Muscle of arm (tissue), 12 donors: ENCODE measurements around the gene ACTN1. TPM values are rescaled to one million over a fixed set of nuclear protein-coding genes. Genes with fewer than 3 reads are reported as not detected.

Source experiments
- DNase-seq: peaks from one replicate; pipeline ENCODE4 v3.0.0-alpha.2; 2013
- polyA plus RNA-seq, 12 donors: library from polyadenylated mRNA; unstranded; fragments of 120-200 nt; gene quantifications; one replicate each; pipeline ENCODE4 v1.2.1, GENCODE V29; 2013; ENCODE audit not compliant: insufficient read length in 12 of 12

Gene ACTN1
- polyA plus RNA-seq, 12 donors, result 36.6 to 76.0 (median 44.0) TPM; not detected in 1

DNA sequence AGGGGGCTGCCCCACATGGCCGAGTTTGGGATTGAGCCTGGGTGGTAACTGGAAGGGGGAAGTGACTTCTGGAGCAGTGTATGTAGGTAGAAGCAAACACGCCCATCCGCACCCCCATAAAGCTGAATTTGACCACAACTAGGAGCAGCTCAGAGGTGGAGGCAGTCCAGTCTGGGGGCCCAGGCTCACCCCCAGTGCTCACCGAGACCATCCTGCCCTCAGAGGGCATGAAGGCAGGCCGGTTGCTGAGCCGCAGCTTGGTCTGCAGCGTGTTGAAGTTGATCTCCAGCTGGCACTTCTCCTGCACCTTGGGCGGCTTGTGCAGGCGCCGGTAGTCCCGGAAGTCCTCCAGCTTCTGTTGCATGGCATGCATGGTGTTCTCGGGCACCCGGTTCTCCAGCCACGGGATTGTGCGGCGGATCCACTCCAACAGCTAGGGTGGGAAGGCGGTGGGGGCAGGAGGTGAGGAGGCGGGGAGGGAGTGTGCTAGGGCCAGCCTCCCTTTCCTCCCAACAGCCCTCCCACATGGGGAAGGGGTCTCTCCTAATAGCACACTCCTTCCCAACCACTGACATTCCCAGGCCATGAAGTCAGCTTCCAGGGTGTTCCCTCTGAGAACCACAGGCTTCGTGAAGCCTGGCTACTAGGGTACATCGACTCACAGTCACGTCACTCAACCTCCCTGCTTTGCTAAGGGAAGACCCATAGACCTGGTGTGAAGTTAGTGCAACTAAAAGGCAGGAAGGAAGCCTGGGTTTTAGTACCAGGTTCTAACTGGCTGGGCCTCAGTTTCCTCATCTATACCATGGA lies 87.0 kb downstream of the ACTN1 start:
- no peak for DNase-seq

GRCh38 chr14:68890173-68890931 lies 88.8 kb downstream of the ACTN1 start:
- no peak for DNase-seq

DNA sequence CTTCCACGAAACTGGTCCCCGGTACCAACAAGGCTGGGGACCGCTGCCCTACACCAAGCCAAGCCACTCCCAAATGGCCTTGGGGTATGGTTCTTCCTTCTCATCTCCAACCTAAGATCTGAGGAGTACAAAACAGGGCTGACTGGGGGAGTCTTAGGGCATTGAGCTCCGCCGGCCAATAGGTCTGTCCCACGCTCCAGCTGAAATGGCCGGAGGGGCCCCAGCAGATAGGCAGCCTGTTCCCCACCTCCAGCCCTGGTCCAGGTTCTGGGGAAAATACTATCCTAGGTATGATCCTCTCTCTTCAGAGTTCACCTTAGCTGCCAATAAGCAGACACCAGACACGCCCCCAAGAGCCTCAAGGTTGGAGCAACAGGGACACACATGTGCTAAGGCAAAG lies 90.2 kb downstream of the ACTN1 start:
- no peak for DNase-seq

DNA sequence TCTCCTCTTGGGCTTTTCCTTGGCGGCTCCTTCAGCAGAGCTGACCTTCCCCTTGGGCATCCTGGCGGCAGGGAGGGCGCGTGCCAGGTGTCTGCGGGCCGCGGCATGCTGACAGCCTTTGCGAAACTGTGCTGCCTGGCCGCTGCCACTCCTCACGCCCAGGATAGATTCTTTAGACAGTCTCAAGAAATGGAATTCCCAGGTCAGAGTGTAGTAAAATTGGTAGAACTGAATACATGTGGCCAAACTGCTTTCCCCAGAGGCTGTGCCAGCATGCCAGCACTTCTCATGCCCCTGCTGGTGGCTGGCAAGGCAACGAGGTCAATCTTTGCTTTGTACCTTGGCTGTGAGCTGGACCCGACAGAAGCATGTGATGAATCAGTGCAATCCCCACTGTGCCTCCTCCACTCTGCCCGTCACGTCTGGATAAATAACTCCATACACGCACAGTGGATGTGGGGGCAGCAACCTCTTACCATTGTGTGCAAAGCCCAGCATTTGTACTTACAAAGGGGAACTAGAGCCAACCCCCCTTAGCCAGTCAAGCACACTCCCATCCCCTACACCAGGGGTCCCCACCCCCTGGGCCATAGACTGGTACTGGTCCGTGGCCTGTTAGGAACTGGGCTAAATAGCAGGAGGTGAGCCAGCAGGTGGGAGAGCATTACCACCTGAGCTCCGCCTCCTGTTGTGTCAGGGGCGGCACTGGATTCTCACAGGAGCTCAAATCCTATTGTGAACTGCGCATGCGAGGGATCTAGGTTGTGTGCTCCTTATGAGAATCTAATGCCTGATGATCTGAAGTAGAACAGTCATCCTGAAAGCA lies 90.9 kb downstream of the ACTN1 start:
- DNase-seq, result no peak

- no peak for DNase-seq
Measured at GRCh38 chr14:68886109-68886434, 93.0 kb downstream of the ACTN1 start.

DNA sequence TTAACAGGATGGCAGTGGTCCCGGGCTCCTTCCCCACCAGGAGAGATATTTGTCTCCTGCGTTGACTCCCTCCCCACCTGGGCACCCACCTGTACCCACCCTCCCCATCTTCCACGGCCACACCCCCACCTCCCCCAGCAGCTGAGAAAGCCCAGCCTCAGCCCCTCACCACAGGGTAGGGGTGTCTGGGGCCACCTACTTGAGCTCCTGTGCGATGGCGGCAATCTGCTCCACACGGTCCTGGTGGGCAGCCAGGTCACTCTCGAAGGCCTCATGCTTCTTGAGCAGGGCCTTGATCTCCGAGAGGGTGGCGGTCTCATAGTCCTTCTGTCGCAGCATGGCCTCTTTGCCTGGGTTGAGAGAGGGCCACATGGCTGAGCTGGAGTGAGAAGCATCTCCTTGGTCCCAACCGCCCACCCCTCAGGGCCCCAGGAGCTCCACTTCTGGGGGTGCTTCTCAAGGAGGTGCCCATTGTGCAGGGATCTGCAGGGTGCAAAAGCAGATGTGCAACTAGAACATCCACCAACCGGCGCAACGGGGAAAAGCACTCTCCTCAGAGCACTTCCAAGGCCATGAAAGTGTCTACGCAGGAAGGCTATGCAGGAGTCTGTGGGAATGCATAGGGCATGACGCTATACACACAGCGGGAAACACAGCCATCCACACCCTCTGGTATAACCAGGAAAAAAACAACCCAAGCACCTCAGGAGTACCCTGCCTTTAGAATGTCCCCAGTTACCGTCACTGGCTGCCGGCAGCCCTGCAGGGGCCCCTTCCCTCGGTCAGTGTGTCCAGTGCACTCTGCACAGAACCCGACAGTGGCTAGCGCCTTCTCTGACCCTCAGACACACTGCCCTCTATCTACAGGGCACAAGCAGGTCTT lies 93.6 kb downstream of the ACTN1 start:
- no peak for DNase-seq

GRCh38 chr14:68884031-68885030 lies 94.8 kb downstream of the ACTN1 start:
- DNase-seq, result no peak

DNA sequence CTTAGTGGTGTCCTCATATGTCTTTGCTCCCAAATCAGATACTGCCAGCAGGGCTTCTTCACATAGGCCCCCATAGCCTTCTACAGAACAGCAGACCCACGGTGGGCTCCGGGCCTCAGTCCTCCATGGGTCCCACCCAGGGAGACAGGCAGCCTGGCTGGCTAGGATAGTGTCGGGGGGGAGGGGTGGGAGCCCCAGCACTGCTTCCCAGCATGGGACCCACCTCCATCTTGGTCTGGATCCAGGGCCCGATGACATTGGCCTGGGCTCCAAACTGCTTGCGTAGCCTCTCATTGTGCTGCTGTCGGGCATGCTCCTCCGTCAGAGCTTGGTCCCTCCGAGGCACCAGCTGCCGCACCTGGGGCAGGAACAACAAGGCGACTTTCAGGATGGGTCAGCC lies 96.9 kb downstream of the ACTN1 start:
- no peak for DNase-seq

GRCh38 chr14:68881396-68881795 lies 97.7 kb downstream of the ACTN1 start:
- DNase-seq, result no peak

DNA sequence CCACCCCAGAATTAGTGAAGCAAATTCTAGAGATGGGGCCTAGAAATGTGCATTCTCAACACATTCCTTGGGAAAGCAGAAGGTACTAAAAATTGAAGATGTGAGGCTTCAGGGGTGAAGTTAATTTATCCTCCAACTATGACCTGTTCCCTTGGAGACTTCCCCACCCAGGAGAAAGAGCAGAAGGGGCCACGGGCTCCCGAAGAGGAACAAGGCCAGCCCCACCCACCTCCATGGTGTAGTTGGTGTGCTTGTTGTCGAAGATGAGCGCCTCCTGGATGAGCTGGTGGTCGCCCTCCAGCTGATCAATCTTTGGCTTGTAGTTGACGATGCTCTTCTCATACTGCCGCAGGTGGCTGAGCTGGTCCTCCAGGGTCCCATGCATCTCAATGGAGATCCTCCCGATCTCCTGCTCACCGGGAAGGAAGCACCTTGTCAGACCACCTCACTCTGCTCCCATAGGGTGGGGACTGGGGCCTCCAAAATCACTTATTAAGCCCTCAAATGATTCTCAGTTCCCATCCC lies 98.5 kb downstream of the ACTN1 start:
- no peak for DNase-seq

- DNase-seq, result no peak
Measured at GRCh38 chr14:68879841-68880575, 99.1 kb downstream of the ACTN1 start.

- DNase-seq, result no peak
Measured at GRCh38 chr14:68879321-68879781, 99.8 kb downstream of the ACTN1 start.

DNA sequence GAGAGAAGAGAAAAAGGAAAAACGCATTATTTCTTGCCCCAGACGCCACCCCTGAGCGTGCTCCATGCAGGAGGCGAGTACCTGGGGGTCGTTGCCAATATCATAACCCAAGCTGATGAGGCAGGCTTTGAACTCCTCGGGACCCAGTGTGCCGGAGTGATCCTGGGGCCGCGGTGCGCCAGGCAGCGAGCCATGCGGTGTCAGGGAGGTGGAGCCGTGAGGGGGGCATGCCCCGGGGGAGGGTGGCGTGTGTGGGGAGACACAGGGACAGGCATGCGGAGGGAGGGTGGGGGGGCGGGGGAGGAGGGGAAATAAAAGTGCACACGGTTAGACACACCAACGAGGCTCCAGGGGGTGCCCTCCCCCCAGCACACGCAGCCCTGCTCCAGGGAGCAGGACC lies 100.2 kb downstream of the ACTN1 start:
- no peak for DNase-seq

GRCh38 chr14:68877993-68878575 lies 101.0 kb downstream of the ACTN1 start:
- no peak for DNase-seq

DNA sequence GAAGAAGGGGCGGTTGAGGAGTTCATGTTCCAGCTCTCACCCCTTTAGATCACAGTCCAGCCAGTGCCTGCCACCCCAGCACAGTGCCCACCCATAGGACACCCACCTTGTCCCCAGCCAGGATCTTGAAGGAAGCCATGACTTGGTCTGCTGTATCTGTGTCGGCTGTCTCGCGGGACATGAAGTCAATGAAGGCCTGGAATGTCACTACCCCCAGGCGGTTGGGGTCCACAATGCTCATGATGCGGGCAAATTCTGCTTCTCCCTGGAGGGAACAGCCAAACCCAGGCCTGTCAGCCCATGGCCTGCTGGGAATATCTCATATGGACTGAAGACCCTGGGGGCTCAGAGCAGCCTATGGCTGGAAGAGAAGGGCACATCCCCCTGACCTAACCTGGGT lies 102.1 kb downstream of the ACTN1 start:
- no peak for DNase-seq

- no peak for DNase-seq
Measured at GRCh38 chr14:68874746-68875155, 104.4 kb downstream of the ACTN1 start.

DNA sequence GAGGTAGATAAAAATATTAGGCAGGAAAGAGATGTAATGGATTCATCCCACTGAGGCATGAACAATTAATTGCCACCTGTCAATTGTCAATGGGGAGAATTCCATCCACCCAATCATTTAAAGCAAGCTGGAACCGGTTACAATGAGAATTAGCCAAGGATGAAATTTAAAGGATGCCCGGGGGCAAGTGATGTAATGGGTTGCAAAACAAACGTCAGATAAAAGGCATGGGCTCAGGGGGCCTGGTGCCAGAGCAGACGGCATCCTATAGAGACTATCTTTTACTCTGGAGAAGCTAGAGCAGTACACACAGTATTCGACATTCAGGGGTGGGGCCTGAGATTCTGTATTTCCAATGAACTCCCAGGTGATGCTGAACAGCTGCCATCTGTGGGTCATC lies 105.7 kb downstream of the ACTN1 start:
- no peak for DNase-seq

DNA sequence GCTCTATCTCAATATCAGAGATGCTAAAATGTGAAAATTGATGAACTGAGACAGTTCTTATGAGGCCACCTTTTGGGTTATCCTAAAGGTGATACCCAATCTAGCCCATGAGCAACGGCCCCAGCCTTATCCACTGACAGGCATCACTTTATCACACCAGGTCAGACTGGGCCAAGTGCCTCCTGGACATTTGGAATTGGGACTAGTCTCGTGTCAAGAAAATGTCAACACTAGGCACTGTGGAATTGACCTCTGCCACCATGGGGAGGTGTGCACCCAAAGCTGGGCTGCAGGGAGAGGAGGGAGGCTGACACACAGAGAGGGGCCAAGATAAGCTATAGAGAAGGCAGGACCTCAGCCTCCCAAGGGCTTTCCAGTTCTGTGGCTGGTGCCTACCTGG lies 107.7 kb downstream of the ACTN1 start:
- no peak for DNase-seq
